ENCODE data around the gene GLCCI1.
"Not testable (repeated sequence)": the region's sequence is repeated elsewhere in the genome, so short reads cannot be mapped to it uniquely, and the experiment has no call there.

The GLCCI1 gene

DNA sequence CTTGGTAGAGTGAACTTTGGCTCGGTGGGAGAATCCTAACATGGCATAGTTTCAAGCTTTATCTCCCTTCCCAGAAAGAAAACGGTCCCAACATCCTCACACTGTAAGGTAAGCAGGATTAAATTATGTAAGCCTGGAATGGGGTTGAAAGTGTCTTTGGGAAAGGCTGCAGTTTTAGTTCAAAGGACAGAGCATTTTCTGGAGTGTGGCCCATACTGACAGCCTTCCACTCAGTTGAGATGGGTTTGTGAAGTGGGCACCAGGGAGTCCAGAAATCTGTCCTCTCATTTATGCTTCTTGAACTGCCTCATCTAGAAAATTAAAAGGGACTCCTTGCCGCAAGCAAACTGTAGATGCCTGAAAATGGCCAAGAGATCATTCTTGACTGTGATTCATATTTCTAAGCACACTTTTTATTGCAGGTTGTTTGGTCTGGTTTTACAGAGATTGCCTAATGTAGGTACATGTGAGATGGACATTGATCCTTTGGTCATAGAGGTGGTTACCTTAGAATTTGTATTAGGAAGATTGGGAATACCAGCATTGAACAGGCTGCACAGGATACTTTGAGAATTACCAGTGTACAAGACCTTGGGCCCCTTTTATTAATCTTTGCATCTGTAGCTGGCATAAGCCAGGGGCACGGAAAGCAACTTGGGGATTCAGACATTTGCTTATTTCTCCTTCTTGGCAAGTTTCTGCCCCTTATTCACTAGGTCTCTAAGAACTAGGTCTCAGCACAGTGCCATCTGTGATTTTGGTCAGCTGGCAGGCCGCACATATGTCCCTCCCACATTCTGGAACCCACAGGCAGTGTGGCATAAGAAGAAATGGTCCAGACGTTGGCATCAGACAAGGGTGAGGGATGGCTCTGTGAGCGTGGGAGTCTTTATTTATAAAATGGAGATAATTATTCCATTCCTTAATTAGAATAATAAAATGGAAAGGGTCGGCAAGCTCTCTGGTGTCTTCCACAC is 125.9 kb downstream of the GLCCI1 start:
- no peak for DNase-seq (ENCODE audit: low read depth in 2 of 2)

DNA sequence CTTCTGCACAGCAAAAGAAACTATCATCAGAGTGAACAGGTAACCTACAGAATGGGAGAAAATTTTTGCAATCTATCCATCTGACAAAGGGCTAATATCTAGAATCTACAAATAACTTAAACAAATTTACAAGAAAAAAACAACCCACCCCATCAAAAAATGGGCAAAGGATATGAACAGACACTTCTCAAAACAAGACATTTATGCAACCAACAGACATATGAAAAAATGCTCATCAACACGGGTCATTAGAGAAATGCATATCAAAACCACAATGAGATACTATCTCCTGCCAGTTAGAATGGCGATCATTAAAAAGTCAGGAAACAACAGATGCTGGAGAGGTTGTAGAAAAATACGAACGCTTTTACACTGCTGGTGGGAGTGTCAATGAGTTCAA is 132.7 kb downstream of the GLCCI1 start:
- not testable (repeated sequence) for DNase-seq (ENCODE audit: low read depth in 2 of 2)

DNA sequence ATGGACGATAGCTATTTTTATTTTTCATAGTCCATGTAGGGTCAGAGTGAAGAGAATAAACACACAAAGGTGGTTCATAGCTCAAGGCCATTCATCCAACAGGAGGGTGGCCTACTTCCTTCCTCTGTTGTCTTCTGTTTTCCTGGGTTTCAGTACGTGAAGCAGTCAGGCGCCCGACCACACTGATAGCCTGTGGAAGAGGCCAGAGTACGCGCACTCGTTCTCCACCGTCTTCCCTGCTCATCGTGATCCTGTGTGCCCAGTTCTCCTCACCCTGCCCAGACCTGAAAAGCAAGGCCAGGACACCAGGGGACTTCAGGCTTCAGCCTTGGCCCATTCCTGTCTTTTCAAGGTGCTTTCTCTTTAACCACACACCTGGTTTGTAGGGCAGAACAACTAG is 134.7 kb downstream of the GLCCI1 start:
- no peak for DNase-seq (ENCODE audit: low read depth in 2 of 2)

DNA sequence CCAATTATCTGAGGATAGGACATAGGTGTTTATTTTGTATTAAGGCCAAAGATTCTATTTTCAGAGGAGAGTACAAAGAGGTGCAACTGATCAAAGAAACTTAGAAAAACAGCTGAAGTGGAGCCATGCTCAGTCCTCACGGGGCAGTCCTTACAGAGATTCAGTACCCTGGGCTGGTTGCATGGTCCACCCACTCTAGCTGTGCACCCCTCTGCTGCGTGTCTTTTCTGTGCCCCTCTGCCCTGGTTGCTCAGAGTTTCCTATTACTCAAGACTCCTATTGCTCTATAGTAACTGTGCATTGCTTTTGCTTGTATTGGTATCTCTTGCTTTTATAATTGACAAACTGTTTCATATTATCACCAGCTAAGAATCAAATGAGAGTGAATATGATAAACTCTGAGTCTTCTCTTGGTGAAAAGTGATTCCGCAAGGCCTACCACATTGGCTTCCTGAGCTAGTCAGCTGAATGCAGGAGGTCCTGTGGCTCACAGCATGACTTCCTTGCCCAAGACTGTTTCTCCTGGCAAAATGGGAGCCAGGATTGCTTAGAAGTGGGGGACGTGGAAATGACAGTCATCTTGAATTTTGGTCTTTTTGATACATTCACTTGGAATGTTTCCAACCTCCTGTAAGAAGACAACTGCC is 137.0 kb downstream of the GLCCI1 start:
- DNase-seq (ENCODE audit: low read depth in 2 of 2) = no peak

DNA sequence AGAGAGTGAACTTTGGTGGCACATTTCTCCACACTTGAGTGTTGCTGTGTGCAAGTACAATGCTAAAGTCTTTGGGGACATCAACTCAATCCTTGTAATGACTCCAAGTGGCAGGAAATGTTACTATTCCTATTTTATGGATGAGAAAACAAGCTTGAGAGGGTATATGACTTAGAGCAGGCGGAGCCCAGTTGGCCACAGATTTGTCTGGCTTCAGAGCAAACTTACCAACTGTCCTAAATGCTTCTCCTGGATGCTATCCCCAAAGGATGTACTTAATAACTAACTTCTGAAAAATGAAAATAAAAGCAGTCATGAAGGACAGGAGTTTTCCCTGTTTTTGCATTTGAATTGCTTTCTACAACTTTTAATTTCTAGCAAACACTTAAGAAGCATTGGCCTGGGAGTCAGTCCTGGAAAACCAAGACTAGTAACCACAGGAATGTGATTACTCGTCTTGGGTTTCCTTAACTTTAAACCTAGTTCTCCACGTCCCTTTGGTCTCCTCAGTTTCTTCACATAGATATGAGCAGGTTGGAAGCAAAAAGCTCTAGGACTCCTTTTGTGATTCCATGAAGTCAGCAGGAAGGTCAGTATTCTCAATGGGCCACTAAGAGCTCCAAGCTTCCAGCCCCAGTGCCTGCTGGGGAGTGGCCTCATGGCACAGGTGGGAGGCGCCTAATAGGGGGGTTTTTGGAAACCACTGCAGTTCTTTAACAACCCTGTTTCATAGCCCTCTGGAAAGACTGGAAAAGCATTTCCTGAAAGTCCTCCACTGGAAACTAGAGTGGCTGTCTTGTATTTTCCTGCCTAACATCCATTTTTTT is 140.8 kb downstream of the GLCCI1 start:
- DNase-seq (ENCODE audit: low read depth in 2 of 2) = no peak

DNA sequence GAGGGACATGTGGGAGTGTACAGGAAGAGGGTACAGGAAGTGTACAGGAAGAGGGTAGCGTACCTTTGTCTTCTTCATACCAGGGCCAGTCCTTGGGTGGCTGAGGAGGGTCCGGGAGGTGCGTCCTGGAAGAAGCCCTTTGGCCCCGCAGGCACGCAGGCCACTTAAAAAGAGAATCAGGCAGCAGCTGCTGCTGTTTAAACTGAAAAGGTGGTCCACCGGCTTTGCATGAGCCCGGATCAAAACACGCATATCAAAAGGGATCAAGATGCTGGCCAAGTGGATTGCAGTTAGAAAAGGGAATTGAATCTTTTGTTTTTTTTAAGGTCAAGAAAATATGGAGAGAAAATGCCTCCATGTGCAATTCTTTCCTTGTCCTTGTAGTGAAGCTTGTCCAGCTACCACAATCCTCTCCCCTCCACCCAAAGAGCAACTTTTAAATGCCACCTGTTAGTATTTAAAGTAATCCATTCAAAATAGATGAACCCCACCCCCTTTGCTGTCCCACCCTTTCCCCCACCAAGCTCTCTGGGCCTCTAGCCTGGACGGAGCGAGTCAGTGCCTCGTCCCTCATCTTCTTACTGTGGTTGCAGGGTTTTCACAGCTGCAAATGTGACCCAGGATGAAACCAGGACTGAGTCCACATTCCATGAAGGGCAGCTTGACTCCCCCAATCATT is 142.8 kb downstream of the GLCCI1 start:
- no peak for DNase-seq (ENCODE audit: low read depth in 2 of 2)

DNA sequence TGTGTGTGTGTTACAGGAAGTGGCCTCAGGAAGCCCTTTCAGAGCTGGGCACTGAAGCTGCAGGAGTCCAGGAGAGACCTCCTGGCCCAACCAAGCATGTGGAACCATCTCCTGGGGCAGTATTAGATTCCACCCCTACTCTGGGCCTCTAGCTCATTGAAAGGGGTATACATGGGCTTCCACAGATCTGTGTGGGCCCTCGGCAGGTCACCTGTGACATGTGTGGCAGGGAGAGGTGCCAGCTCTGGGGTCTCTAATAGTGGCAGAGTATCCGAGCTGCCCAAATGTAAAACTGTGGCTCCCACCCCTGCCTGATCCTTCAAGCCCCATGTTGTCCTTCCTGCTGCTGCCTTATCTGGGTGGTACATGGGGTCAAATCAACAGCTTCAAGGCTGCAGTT is 144.1 kb downstream of the GLCCI1 start:
- DNase-seq (ENCODE audit: low read depth in 2 of 2) = no peak

DNA sequence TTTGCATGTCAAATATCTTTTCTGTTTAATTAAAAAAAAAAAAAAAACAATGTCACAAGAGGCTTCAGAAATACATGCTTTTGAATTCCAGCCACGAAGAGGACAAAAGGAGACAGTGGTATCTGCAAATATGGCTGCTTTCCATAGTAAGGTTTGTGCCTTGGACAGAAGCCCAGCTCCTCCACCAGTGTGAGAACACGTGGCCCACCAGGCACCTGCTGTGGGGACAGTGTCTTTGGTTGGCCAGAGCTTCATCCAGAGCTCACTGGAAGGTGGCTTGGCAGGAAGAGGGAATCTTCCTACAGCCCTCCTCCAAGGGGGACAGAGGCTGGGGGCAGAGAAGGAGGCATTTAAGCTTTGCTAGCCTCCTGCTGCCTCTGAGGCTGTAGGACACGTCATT is 144.6 kb downstream of the GLCCI1 start:
- no peak for DNase-seq (ENCODE audit: low read depth in 2 of 2)

DNA sequence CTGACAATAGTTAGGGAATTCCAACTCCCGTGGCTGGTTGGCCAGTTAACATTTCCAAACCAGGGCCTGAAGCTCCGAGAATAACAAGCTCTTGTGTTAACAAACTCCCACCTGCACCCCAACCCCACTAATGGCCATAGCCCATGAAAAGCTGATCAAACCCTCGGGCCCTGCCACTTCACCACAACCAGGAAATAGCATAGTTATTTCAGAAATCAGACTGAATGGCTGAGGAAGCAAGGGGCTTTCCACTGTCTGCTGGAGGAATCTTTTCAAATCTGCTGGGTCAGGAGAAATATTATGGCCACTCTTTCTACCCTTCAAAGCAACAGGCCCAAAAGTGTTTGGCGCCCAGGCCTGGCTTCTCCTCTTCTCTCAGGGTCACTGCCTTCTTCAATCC is 145.6 kb downstream of the GLCCI1 start:
- DNase-seq (ENCODE audit: low read depth in 2 of 2) = no peak

DNA sequence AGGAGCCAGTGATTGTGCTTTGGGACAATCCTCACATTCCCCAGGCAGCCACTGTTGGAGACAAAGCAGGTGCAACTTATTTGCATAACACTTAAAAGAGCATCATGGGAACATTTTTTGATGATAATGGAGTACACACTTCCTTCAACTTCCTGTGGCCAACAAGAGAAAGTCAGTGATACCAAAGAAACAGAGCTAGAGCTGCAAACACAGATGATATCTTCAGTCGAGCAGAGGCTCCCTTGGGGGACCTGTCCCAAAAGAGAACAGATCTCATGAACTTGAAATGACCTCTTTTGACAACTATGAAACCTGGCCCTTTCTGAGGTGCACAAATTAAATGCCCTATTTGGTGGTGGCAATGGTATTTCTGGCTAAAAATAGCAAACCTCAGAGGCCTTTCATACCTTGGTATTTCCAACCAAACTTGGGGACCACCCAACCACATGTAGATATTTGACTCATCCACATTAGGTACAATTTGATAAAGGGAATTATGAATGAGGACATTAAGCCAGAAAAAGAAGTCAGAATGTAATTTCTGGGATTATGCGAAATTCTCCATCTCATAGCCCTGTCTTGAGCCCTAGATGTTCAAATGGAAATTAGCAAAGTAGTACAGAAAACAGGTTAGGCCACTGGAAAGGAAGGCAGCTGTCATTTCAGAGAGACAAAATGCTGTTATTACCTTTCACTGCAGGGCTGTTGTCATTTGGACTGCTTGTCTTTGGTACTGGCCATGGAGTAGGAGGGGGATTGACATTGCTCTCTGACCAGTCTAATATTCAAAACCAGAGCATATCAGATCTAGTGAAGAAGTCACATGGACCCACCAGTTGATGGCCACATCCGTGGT is 147.2 kb downstream of the GLCCI1 start:
- no peak for DNase-seq (ENCODE audit: low read depth in 2 of 2)

DNA sequence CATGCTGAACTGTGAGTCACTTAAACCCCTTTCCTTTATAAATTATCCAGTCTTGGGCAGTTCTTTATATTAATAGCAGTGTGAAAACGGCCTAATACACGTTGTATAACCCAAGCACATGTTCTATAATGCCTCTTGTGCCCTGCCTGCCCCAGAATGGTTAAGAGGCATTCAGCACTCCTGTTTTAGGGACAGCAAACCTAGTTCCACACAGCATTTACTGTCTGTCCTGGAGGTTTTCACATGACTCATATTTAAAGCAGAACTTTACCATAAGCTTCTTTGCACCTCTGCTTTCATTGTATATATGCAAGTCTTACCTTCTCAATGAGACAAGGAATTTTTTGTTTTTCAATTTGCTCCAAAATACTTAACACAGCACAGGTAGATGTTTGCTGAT is 148.6 kb downstream of the GLCCI1 start:
- no peak for DNase-seq (ENCODE audit: low read depth in 2 of 2)

DNA sequence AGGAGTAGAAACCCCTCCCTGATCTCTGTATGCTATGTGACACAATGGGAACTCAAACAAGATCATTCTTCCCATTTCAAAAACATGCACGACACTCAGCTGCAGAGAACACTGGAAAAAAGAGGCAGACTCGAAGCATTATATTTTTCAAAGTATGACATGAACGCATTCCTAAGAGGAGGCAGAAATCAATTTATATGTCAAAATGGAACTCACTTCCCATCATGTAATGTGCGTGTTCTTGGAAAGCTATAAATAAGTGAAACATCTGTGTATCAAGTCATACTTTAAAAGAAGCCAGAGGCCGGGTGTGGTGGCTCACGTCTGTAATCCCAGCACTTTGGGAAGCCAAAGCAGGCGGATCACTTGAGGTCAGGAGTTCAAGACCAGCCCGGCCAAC is 150.7 kb downstream of the GLCCI1 start:
- DNase-seq (ENCODE audit: low read depth in 2 of 2) = no peak

DNA sequence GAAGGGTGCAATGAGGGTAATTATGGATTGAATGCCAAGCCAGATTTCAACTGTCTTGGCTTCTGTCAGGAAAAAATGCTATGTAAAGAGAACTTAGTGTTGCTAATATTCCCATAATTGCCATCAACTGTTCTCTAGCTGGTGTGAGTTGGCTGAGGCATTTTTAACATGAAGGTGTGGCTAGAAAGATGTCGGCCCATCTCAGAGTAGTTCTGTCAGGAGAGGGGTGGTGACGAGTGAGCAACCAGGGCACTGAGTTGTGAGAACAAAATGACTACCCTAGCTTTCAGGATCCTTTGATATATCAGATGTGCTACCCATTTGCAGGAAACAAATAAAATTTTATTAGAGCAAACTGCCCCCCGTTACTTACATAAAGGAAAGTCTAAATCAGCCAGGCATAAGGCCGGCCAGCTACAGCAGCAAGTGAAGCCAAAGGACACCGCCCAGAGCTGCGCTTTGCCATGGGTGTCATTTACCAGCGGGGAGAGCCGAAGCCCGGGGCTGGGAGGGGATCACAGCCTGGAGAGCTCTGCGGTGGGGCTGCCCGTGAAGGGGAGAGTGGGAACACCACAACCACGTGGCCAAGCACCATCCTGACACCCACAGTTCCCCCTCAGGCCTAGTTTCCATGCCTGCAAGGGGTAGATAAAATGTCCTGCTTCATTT is 151.9 kb downstream of the GLCCI1 start:
- no peak for DNase-seq (ENCODE audit: low read depth in 2 of 2)

DNA sequence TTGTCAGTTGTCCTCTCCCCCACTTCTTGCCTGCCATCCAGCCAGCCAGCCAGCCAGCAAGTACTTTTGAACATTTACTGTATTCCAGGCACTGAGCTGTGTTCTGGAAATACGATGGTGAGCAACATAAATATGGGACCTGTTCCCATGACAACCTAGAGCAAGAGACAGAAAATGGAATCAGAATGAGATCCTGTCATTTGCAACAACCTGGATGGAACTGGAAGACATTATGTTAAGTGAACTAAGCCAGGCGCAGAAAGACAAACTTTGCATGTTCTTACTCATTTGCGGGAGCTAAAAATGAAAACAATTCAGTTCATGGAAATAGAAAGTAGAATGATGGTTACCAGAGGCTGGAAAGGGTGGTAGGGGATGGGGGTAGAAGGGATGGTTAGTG is 152.6 kb downstream of the GLCCI1 start:
- DNase-seq (ENCODE audit: low read depth in 2 of 2) = no peak

DNA sequence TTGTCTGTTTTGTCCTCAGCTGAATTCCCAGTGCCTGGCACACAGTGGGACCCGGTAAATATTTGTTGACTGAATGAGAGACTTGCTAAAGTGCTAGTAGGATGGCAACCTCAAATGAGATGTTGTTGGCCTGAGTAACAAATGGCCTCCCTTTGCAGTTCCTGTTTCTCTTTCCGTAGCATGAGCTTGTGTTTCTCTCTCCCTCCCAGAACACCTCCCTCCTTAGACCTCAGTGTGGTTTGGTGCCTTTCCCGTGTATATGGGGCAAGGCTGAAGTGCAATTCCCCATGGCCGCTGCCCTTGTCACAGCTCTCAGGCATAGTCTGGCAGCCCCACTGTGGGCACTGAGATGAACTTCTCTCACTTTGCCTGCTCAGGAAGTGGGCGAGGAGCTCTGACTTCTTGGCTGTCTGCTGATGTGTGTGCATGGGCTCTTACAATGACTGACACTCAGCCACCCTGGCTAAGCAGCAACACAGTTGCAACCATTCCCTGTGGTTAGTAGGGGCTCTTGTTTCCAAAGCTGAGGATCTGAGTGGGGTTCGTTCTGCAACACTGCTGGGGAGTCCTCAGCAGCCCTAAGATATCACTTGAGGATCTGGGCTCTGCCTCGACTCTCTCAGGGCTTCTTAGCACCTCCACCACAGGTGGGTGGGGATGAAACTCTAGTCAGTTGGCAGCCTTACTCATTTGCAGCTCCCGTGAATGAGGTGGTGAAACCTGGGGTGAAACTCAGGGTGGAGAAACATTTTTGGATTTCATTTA is 157.3 kb downstream of the GLCCI1 start:
- DNase-seq (ENCODE audit: low read depth in 2 of 2) = peak; percentile 59 to 74

DNA sequence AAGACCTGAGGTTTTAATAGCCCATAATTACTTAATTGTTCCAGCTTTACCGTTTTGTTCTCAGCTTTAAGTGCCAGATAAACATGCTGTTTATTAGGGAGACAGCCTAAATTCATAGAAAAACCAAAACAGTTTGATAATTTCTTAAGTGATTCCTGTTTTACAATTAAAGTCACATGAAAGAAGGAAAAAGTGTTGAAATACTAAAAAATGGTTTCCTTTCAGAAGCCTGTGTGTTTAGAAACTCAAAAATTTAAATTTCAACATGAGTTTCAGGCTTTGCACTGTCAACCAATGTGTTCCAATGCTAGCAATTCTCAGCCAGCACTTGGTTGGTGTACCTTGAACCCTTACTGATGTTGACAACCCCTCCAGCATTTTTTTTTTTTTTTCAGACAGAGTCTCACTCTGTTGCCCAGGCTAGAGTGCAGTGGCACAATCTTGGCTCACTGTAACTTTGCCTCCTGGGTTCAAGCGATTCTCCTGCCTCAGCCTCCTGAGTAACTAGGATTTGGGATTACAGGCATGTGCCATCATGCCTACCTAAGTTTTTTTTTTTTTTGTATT is 158.1 kb downstream of the GLCCI1 start:
- no peak for DNase-seq (ENCODE audit: low read depth in 2 of 2)

DNA sequence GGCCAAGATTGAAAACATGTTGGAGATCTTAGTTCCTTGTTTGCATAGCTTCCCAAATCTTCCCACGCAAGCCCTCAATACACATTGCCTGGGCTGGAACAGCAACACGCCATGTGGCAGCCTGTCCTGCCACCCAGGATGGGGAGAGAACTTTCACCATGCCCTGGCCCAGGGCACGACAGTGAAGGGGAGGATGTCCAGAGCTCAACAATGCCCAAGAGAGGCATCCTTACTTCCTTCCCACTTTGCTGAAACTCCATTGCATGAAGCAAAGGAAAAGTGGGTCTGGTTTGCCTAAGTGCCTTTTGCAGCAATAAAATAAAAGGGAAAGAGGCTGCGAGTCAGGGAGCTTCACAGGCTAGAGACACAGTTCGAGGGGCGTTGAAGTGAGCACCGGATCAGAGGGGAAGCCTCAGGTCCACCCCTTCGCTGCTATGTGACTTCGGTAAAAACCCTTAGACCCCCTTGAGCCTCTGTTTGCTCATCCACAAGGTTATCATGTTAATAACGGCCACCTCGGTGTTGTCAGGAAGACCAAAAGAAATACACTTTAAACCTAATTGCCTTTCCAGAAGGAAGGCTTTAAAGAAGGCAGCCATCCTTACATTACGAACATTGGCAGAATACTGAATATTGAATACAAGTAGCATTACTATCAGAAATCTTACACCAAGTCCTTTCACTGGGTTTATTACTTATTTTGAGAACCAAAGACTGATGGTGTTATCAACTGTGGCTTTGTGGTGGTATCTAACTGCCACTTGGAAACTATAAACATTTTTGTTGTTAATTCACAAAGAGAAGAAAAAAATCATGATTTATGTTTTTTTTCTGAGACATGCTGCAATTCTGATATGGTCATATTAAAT is 160.1 kb downstream of the GLCCI1 start:
- DNase-seq (ENCODE audit: low read depth in 2 of 2) = no peak

DNA sequence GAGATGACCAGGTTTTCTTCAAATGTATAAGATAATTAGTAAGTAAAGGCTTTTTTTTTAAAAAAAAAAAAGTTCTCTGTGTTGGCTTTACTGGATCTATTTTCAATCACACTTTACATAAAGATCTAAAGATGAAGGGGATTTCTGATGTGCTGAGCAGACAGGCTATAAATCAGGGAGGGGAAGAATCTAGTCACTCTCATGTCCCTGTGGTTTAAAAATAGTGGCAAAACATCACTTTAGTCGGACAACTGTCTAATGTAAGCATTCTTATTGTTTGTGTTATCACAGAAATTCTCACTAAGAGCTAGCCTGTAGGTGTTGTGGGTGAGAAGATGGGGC is 160.7 kb downstream of the GLCCI1 start:
- no peak for DNase-seq (ENCODE audit: low read depth in 2 of 2)
